GM21447 (cell line): ENCODE measurements around the gene NDUFAF8.

Experiments
- ATAC-seq: cut with Tn5 transposase; IDR thresholded peaks from one replicate; pipeline ENCODE4 v1.9.1; 2021; ENCODE audit not compliant: unreplicated experiment

NDUFAF8 gene

GRCh38 chr17:81238815-81239713 is at the start of gene NDUFAF8, which contains the start of gene TEPSIN:
TSS of gene NDUFAF8 (plus strand) at chr17:81239318. CDS start at chr17:81239364, 46 bp downstream.
TSS of gene TEPSIN (minus strand) at chr17:81239055. CDS start at chr17:81239033, 22 bp downstream.
- ATAC-seq = peak; percentile 89

GRCh38 chr17:81189670-81190530 is 49.2 kb upstream of the NDUFAF8 start:
- ATAC-seq = no peak

- ATAC-seq = no peak
These were observed 48.5 kb upstream of the NDUFAF8 start for GRCh38 chr17:81190591-81190990.

GRCh38 chr17:81191116-81191515 is 48.0 kb upstream of the NDUFAF8 start:
- ATAC-seq = no peak

- no peak for ATAC-seq
These were observed 47.5 kb upstream of the NDUFAF8 start for GRCh38 chr17:81191646-81192045.

- ATAC-seq = no peak
These were observed 46.6 kb upstream of the NDUFAF8 start for GRCh38 chr17:81192386-81193050.

- ATAC-seq = no peak
These were observed 46.1 kb upstream of the NDUFAF8 start for GRCh38 chr17:81193051-81193410.

GRCh38 chr17:81193470-81194224 is 45.5 kb upstream of the NDUFAF8 start:
- no peak for ATAC-seq

GRCh38 chr17:81194225-81194760 is 44.8 kb upstream of the NDUFAF8 start:
- no peak for ATAC-seq

GRCh38 chr17:81194941-81195901 is 43.9 kb upstream of the NDUFAF8 start:
- no peak for ATAC-seq

GRCh38 chr17:81195941-81196495 is 43.1 kb upstream of the NDUFAF8 start:
- no peak for ATAC-seq

GRCh38 chr17:81196505-81197408 is 42.4 kb upstream of the NDUFAF8 start:
- no peak for ATAC-seq

GRCh38 chr17:81197409-81197795 is 41.7 kb upstream of the NDUFAF8 start:
- no peak for ATAC-seq

- no peak for ATAC-seq
These were observed 41.2 kb upstream of the NDUFAF8 start for GRCh38 chr17:81197831-81198490.

GRCh38 chr17:81198826-81199481 is 40.2 kb upstream of the NDUFAF8 start:
- ATAC-seq = no peak

- ATAC-seq = no peak
These were observed 39.7 kb upstream of the NDUFAF8 start for GRCh38 chr17:81199482-81199830.

GRCh38 chr17:81200201-81200600 is 38.9 kb upstream of the NDUFAF8 start:
- no peak for ATAC-seq
